Naive thymus-derived CD4-positive, alpha-beta T cell (primary cell): Measurements from ENCODE around the gene GPHN. TPM values are rescaled to one million over a fixed set of nuclear protein-coding genes. Genes with fewer than 3 reads are reported as not detected.

Experiments used
- ATAC-seq: fragments of 150-1000 bp; cut with Tn5 transposase; 2 replicates; pipeline ENCODE4 v1.10.0; 2021; ENCODE audit warnings: mild to moderate bottlenecking, moderate library complexity
- CTCF ChIA-PET: fragments of 350-600 bp; sonication (Branson Sonifier 250); formaldehyde crosslinking; loops from one replicate; lab custom pipeline; 2021; ENCODE audit warnings: antibody characterized with exemption; lab: Charles Lee
- POLR2A ChIA-PET: fragments of 350-600 bp; sonication (Branson Sonifier 250); formaldehyde crosslinking; loops from one replicate; lab custom pipeline; 2021; ENCODE audit warnings: antibody characterized with exemption, inconsistent platforms; lab: Charles Lee
- DNase-seq, 9 donors: peaks; one replicate each; pipeline versions ENCODE4 v3.0.0 to v3.0.0-alpha.2; 2020 to 2022; ENCODE audit warnings: mixed read lengths in 1 of 9
- H3K27ac ChIP-seq: one replicate; pipeline ENCODE4 v1.7.0; 2013; ENCODE audit warnings: mild to moderate bottlenecking, low read depth, low read length, moderate library complexity
- H3K27me3 ChIP-seq, 2 donors: one replicate each; pipeline ENCODE4 v1.7.0; 2013; ENCODE audit warnings: low read length in 2 of 2, mild to moderate bottlenecking in 2 of 2, moderate library complexity in 2 of 2; ENCODE audit not compliant: control insufficient read depth in 2 of 2, insufficient read depth in 2 of 2
- H3K36me3 ChIP-seq, 3 experiments: 1 replicate in 2 of 3; 2 replicates in 1 of 3; pipeline ENCODE4 v1.7.0; 2013; ENCODE audit warnings: low read length in 3 of 3, mild to moderate bottlenecking in 3 of 3, moderate library complexity in 1 of 3; ENCODE audit not compliant: insufficient read depth in 3 of 3, control insufficient read depth in 2 of 3
- H3K4me1 ChIP-seq, 2 donors: one replicate each; pipeline ENCODE4 v1.7.0; 2013; ENCODE audit warnings: low read length in 2 of 2, mild to moderate bottlenecking in 2 of 2, moderate library complexity in 1 of 2; ENCODE audit not compliant: control insufficient read depth in 2 of 2, insufficient read depth in 2 of 2
- H3K4me3 ChIP-seq: 2 replicates; pipeline ENCODE4 v1.7.0; 2013; ENCODE audit warnings: mild to moderate bottlenecking, low read length
- H3K9me3 ChIP-seq, 3 experiments: 1 replicate in 2 of 3; 2 replicates in 1 of 3; pipeline ENCODE4 v1.7.0; 2013; ENCODE audit warnings: low read length in 3 of 3; ENCODE audit not compliant: control insufficient read depth in 2 of 3
- H3K27ac Mint-ChIP-seq, 9 donors: one replicate each; pipeline ENCODE4 v1.8.0; 2020 to 2022; ENCODE audit warnings: mixed read lengths in 9 of 9, mild to moderate bottlenecking in 8 of 9, moderate library complexity in 5 of 9, inconsistent platforms in 2 of 9
- H3K27me3 Mint-ChIP-seq, 5 donors: one replicate each; pipeline ENCODE4 v1.8.0; 2021 to 2022; ENCODE audit warnings: mixed read lengths in 5 of 5, mild to moderate bottlenecking in 1 of 5
- H3K36me3 Mint-ChIP-seq, 5 donors: one replicate each; pipeline ENCODE4 v1.8.0; 2020 to 2022; ENCODE audit warnings: mixed read lengths in 5 of 5, mild to moderate bottlenecking in 3 of 5, inconsistent platforms in 1 of 5
- H3K4me1 Mint-ChIP-seq, 7 donors: one replicate each; pipeline ENCODE4 v1.8.0; 2020 to 2022; ENCODE audit warnings: mixed read lengths in 7 of 7, mild to moderate bottlenecking in 3 of 7, inconsistent platforms in 1 of 7
- H3K4me3 Mint-ChIP-seq, 10 donors: one replicate each; pipeline ENCODE4 v1.8.0; 2020 to 2022; ENCODE audit warnings: mild to moderate bottlenecking in 10 of 10, mixed read lengths in 10 of 10, moderate library complexity in 6 of 10, inconsistent platforms in 2 of 10
- H3K9me3 Mint-ChIP-seq, 11 donors: one replicate each; pipeline ENCODE4 v1.8.0; 2020 to 2022; ENCODE audit warnings: mixed read lengths in 11 of 11, mild to moderate bottlenecking in 4 of 11, inconsistent platforms in 1 of 11, moderate library complexity in 1 of 11
- intact Hi-C, 2 donors: fragments of 100-400 bp; cut with micrococcal nuclease; formaldehyde crosslinking; loops; one replicate each; pipeline ENCODE4 v1.15.1; 2023
- polyA plus RNA-seq, 2 donors: library from polyadenylated mRNA; unstranded; fragments of 300-500 nt; fragmentation: Illumina TruSeq; gene quantifications; one replicate each; pipeline ENCODE4 v1.2.3, GENCODE V29; 2021
- total RNA-seq, 6 experiments: library from RNA in 5 of 6; stranded (reverse) in 5 of 6; gene quantifications; 1 replicate in 5 of 6; 2 replicates in 1 of 6; pipeline ENCODE4 v1.2.3 and lab custom pipeline; 2021 to 2026

GPHN gene
- total and polyA plus RNA-seq, 7 experiments from 2014 or later = 6.0 to 28.1 (median 14.3) TPM

DNA sequence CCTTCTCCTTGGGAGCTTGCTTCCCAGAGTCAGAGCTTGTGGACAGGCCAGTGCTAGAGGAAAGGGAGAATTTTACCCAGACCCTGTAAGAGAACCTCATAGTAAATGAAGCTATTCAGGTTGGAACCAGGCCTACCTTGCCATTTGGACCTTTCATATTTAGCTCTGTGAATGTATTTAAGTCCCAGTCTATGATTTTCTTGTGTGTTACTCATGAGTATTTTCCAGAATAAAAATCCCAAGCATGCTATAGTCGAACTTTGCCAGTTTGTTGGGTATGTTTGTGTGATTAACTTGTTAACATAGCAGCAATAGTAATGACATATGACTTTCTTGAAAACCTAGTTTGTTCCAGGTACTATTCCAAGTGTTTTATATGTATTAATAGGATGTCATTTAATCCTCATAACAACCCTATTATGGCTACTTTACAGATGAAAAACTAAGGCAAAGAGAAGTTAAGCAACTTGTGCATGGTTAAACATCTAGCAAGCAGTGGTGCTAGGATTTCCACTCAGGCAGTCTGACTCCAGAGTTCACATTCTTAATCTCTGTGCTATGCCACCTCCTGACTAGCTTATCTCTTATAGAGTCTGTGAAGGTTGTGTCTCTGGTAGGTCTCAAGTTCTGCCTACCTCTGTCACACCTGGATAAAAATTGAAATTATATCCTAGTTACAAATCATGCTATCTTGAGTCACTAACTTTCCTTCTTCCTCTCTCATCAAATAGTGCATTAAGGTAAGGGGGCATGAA is 633.4 kb downstream of the GPHN start:
- intact Hi-C loops = no loop called here
- Mint-ChIP-seq H3K4me3 (no peak overlapping the region), H3K27ac (no peak overlapping the region), H3K9me3 (no peaks in the 10 kb centered on the region), H3K27me3 (no peaks in the 10 kb centered on the region), H3K36me3 (peaks cover 0 to 20% (median 4%) of the 10 kb centered on the region in 5 donors), H3K4me1 (no peaks in the 10 kb centered on the region)
- H3K4me3 ChIP-seq = no peak overlapping the region
- DNase-seq (no peak), ATAC-seq (no peak)
- POLR2A ChIA-PET = no interaction called here
- CTCF ChIA-PET = no interaction called here
- no peaks in the 10 kb centered on the region for H3K4me1 ChIP-seq
- H3K27ac ChIP-seq = no peak overlapping the region
- no peaks in the 10 kb centered on the region for H3K36me3 ChIP-seq
- no peaks in the 10 kb centered on the region for H3K27me3 ChIP-seq
- H3K9me3 ChIP-seq = no peaks in the 10 kb centered on the region

DNA sequence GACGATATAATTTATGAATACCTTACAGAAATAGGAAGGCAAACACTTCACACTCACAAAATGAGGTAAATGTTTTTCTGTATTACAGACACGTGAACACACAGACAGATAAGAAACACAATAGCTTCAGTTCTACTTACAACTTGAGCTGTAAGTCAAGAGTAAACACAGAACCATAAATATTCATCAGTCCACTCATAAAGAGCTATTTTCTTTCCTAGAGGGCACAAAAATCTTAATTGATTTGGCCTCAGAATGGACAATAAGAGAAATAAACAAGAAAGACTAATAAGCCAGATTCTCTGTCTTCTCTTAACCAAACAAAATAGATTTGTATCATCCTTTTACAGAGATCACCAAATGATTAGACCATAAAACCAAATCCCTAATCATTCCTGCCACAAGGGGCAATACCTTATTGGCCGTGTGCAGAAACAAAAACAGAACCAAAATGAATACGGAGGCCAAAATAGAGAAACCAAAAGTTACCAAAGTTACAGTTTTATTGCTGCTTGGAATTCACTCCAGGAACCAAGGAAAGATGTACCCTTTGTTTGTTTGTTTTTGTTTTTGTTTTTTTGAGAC is 643.2 kb downstream of the GPHN start:
- Histone ChIP-seq H3K4me1 (no peaks in the 10 kb centered on the region), H3K36me3 (no peaks in the 10 kb centered on the region), H3K4me3 (no peak overlapping the region), H3K27ac (no peak overlapping the region), H3K27me3 (no peaks in the 10 kb centered on the region), H3K9me3 (no peaks in the 10 kb centered on the region)
- H3K27me3 Mint-ChIP-seq = no peaks in the 10 kb centered on the region
- ATAC-seq = no peak
- DNase-seq = no peak
- no peaks in the 10 kb centered on the region for H3K9me3 Mint-ChIP-seq
- intact Hi-C loops = no loop called here
- peaks cover 0 to 6% (median 0%) of the 10 kb centered on the region in 5 donors for H3K36me3 Mint-ChIP-seq
- H3K4me3 Mint-ChIP-seq = no peak overlapping the region
- H3K27ac Mint-ChIP-seq = no peak overlapping the region
- POLR2A ChIA-PET = no interaction called here
- CTCF ChIA-PET = no interaction called here
- H3K4me1 Mint-ChIP-seq = no peaks in the 10 kb centered on the region

GRCh38 chr14:67158566-67158965 is 650.6 kb downstream of the GPHN start:
- H3K4me3 Mint-ChIP-seq = no peak overlapping the region
- Histone ChIP-seq H3K4me3 (no peak overlapping the region), H3K27me3 (no peaks in the 10 kb centered on the region), H3K36me3 (no peaks in the 10 kb centered on the region), H3K4me1 (no peaks in the 10 kb centered on the region), H3K9me3 (no peaks in the 10 kb centered on the region), H3K27ac (no peak overlapping the region)
- intact Hi-C loops = no loop called here
- no peak for ATAC-seq
- ChIA-PET CTCF (no interaction called here), POLR2A (no interaction called here)
- H3K27me3 Mint-ChIP-seq = no peaks in the 10 kb centered on the region
- peaks cover 0 to 8% (median 0%) of the 10 kb centered on the region in 7 donors for H3K4me1 Mint-ChIP-seq
- H3K27ac Mint-ChIP-seq = no peak overlapping the region
- no peak for DNase-seq
- H3K36me3 Mint-ChIP-seq = peaks cover 0 to 4% (median 0%) of the 10 kb centered on the region in 5 donors
- H3K9me3 Mint-ChIP-seq = no peaks in the 10 kb centered on the region

DNA sequence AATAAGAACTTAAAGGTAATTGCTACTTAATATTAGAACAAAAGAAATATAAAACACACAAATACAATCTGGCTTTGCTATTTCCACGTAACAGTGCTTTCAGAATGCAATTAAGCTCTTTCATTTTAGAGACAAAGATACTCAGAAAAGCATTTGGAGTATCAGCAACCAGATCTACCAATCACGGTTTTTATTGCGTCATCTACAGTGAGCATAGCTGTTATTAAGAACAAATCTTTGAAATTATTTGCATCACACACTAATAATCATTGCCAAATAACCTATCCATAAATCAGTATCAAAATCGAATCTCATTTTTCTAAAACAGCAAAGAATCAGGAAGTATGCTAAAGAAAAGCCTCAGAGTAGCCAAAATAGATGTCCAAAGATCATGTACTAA is 654.4 kb downstream of the GPHN start:
- intact Hi-C loops = loop anchor here in 1 of 2 donors (10.0 kb wide), 1 partner anchor 542 kb away; the partner anchor contains the start of gene RDH12
- ChIA-PET CTCF (interaction anchor here (0.6 to 0.9 kb wide), 3 partner anchors 123 to 281 kb away, joined by 3 to 6 read pairs (median 4); no protein-coding TSS in a partner anchor), POLR2A (no interaction called here)
- no peak overlapping the region for H3K4me3 ChIP-seq
- DNase-seq (no peak), ATAC-seq (no peak)
- H3K4me1 ChIP-seq = no peaks in the 10 kb centered on the region
- H3K9me3 ChIP-seq = no peaks in the 10 kb centered on the region
- Mint-ChIP-seq H3K27ac (no peak overlapping the region), H3K4me3 (no peak overlapping the region), H3K9me3 (no peaks in the 10 kb centered on the region), H3K36me3 (no peaks in the 10 kb centered on the region), H3K27me3 (no peaks in the 10 kb centered on the region), H3K4me1 (peaks cover 0 to 11% (median 0%) of the 10 kb centered on the region in 7 donors)
- no peaks in the 10 kb centered on the region for H3K36me3 ChIP-seq
- H3K27ac ChIP-seq = no peak overlapping the region
- no peaks in the 10 kb centered on the region for H3K27me3 ChIP-seq

DNA sequence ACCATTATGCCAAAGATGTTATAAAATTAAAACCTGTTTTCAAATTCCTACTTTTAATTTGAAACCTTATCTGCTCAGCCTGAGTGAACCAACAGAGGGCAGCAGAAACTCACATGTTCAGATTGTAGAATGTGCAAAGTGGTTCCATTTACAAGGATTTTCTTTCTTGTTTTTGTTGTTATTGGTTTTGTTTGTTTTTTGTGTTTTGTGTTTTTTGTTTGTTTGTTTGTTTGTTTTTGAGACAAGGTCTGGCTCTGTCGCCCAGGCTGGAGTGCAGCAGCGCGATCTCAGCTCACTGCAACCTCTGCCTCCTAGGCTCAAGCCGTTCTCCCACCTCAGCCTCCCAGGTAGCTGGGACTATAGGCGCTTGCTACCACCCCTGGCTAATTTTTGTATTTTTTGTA is 658.5 kb downstream of the GPHN start:
- H3K9me3 ChIP-seq = no peaks in the 10 kb centered on the region
- ChIA-PET POLR2A (interaction anchor here (0.7 kb wide), 1 partner anchor 528 kb away, joined by 3 read pairs; no protein-coding TSS in a partner anchor), CTCF (interaction anchor here (0.7 to 4.2 kb wide), 3 partner anchors 111 to 119 kb away, joined by 3 to 18 read pairs (median 3); no protein-coding TSS in a partner anchor)
- Mint-ChIP-seq H3K27ac (no peak overlapping the region), H3K4me1 (peaks cover 0 to 8% (median 0%) of the 10 kb centered on the region in 7 donors), H3K4me3 (no peak overlapping the region), H3K27me3 (no peaks in the 10 kb centered on the region), H3K9me3 (peaks cover 0 to 3% (median 0%) of the 10 kb centered on the region in 11 donors), H3K36me3 (peaks cover 0 to 16% (median 8%) of the 10 kb centered on the region in 5 donors)
- H3K4me1 ChIP-seq = no peaks in the 10 kb centered on the region
- no peak overlapping the region for H3K27ac ChIP-seq
- intact Hi-C loops = loop anchor here (1.0 to 10.0 kb wide), 6 partner anchors 74 to 538 kb away; partner anchors contain the start of genes EIF2S1 (in 1 of the 2), PALS1 (in 1 of the 2) and RDH12 (in 1 of the 2)
- no peaks in the 10 kb centered on the region for H3K27me3 ChIP-seq
- ATAC-seq (no peak), DNase-seq (peak in 6 of 9 donors; percentile 26 to 39 (median 38))
- no peak overlapping the region for H3K4me3 ChIP-seq
- H3K36me3 ChIP-seq = no peaks in the 10 kb centered on the region

DNA sequence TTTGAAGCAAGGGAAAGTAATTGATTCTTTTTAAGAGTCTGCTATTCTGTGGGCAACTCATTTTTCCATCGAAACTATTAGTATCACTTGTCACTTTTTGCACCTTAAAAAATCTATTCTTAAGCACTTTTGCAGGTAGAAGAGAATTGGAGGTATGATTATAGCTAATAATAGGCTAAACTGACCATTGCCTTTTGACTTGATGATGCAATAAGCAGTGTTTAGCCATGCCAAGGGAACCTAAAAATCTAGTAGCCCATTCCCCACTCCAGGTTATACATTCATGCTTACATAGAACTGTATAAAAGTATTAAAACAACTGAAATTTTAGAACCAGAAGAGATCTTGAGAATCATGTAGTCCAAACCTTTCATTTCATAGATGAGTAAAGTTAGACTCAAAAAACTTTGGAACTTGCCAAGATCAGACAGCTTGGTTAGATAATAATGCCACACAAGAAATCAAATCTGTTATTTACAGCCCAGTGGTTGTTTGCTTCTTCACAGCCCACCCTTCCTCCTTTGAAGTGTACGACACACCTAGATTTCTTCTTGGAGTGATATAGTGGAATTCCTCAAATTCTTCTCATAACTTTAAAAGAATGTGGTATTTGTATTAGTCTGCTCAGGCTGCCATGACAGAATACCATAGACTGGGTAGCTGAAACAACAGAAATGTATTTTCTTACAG is 659.6 kb downstream of the GPHN start:
- POLR2A ChIA-PET = no interaction called here

More for the DNA sequence above, 659.6 kb downstream of the GPHN start:
- H3K27me3 ChIP-seq = no peaks in the 10 kb centered on the region
- no peaks in the 10 kb centered on the region for H3K4me1 ChIP-seq
- no peak overlapping the region for H3K4me3 ChIP-seq
- peaks cover 0 to 27% (median 17%) of the 10 kb centered on the region in 5 donors for H3K36me3 Mint-ChIP-seq
- no peak overlapping the region for H3K4me3 Mint-ChIP-seq
- ATAC-seq (no peak), DNase-seq (no peak)
- peaks cover 0 to 6% (median 0%) of the 10 kb centered on the region in 3 experiments for H3K9me3 ChIP-seq
- no peak overlapping the region for H3K27ac ChIP-seq
- no peak overlapping the region for H3K27ac Mint-ChIP-seq
- no peaks in the 10 kb centered on the region for H3K27me3 Mint-ChIP-seq
- peaks cover 0 to 13% (median 3%) of the 10 kb centered on the region in 11 donors for H3K9me3 Mint-ChIP-seq
- intact Hi-C loops = loop anchor here (2.0 to 10.0 kb wide), 4 partner anchors 73 to 537 kb away; partner anchors contain the start of genes PALS1 (in 1 of the 2) and RDH12 (in 1 of the 2)
- CTCF ChIA-PET = interaction anchor here (0.6 to 4.2 kb wide), 6 partner anchors 11 to 642 kb away, joined by 3 to 18 read pairs (median 3); no protein-coding TSS in a partner anchor
- no peaks in the 10 kb centered on the region for H3K36me3 ChIP-seq
- H3K4me1 Mint-ChIP-seq = peaks cover 0 to 8% (median 0%) of the 10 kb centered on the region in 7 donors
